SU-DHL-6 (cell line): Measurements from ENCODE around the gene ORC2.

ENCODE experiments used
- CTCF ChIP-seq: fragments of 200-600 bp; sonication (generic); IDR thresholded peaks from one replicate; pipeline ENCODE4 v1.5.1; 2017; ENCODE audit warnings: antibody characterized with exemption, mild to moderate bottlenecking, low read length, moderate library complexity; ENCODE audit not compliant: insufficient read depth, poor library complexity, severe bottlenecking
- EZH2phosphoT487 ChIP-seq: fragments of 200-600 bp; sonication (generic), shearing (Covaris generic); conservative IDR thresholded peaks from 2 replicates; pipeline ENCODE4 v1.6.1; 2018; ENCODE audit warnings: mild to moderate bottlenecking, antibody characterized with exemption, low read length, moderate library complexity, mixed read lengths

DNA sequence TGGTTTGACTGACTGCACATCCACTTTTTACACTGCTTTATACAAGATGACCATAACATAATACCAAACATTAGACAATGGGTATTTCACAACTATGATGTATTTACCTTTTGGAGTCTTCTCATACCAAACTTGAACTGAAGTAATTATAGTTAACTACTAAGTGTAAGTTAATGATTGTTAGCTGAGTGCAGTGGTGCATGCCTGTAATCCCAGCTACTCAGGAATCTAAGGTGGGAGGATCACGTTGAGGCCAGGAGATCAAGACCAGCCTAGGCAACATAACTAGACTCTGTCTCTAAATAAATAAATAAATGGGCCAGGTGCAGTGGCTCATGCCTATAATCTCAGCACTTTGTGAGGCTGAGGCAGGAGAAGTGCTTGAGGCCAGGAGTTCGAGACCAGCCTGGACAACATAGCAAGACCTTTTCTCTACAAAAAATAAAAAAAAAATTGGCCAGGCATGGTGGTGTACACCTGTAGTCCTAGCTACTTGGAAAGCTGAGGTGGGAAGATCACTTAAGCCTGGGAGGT is 44.9 kb upstream of the ORC2 start:
- no peak for TF ChIP-seq CTCF
- TF ChIP-seq EZH2phosphoT487: no peak
